ENCODE results near the gene DYNC2H1.

The DYNC2H1 gene

DNA sequence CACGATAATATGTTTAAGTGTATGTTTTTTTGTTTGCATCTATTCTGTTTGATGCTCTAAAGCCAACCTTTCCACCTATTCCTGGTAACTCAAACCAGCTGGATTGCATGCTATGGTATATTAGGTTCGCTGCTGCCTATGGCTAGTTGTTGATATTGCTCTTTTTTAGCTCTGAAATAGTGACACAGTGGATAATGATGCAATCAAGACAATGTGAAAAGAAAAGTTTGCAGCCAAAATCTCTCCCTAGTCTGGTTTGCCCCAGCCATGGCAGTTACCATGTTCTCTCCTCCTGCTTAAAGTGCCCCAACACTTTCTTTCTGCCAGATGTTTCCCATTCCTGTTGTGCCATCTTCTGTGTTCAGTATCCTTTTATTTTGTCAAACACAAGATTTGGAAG lies 269.7 kb downstream of the DYNC2H1 start:
- no peak for DNase-seq

GRCh38 chr11:103380031-103380430 lies 270.8 kb downstream of the DYNC2H1 start:
- no peak for DNase-seq

DNA sequence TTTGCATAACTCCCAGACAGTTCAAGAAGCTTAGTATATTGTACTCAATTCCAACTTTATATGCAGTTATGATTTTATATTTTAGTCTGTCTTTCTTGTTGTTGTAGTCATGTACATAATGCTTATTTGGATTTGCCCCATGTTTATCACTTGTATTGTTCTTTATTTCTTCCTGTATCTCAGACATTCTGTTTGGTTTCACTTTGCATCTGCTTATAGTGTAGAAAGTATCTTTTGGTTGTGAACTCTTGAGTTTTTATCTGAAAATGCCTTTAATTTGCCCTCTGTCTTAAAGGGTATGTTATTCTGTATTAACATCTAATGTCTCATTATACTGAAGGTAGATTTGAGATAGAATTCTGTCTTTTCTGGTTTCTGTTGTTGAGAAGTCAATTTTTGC lies 275.4 kb downstream of the DYNC2H1 start:
- DNase-seq: no peak

DNA sequence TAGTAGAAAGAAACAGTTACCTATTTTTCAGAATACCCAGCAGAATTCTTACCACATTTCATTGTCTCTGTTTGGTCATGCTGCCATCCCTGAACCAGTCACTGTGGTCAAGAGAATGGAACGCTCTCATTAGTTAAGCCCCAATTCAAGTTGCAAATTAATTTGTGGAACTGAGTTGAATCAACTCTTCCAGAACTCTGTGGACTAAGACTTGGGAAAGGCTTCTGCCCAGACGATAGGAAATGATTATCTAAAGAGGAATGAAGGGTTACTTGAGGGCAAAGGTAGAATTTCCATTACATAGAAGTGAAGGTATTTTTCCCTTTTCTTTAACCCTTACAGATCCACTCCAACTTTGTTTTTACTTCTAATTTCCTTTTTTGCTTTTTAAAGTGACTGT lies 286.4 kb downstream of the DYNC2H1 start:
- no peak for DNase-seq

- no peak for DNase-seq
Measured at GRCh38 chr11:103396237-103396636, 287.0 kb downstream of the DYNC2H1 start.

- DNase-seq: no peak
Measured at GRCh38 chr11:103397369-103397768, 288.1 kb downstream of the DYNC2H1 start.

DNA sequence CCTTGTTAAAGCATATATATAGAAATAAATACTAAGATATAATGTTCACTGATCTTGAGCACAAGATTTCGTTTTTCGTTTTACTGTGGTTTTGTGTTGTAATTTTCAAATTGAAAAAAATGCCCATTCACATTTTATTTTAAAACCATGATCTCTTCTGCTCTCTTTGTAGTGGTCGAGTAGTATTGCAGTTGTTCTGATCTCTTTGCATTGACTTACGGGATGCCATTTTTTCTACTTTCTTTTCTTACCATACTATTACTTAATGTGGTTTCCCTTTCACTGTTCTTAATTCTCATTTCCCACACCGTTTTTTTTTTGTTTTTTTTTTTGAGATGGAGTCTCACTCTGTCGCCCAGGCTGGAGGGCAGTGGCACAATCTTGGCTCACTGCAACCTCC lies 289.6 kb downstream of the DYNC2H1 start:
- DNase-seq: no peak

- DNase-seq: no peak
Measured at GRCh38 chr11:103406357-103406756, 297.1 kb downstream of the DYNC2H1 start.

GRCh38 chr11:103407641-103408040 lies 298.4 kb downstream of the DYNC2H1 start:
- no peak for DNase-seq

GRCh38 chr11:103413266-103413888 lies 304.2 kb downstream of the DYNC2H1 start:
- DNase-seq: no peak

DNA sequence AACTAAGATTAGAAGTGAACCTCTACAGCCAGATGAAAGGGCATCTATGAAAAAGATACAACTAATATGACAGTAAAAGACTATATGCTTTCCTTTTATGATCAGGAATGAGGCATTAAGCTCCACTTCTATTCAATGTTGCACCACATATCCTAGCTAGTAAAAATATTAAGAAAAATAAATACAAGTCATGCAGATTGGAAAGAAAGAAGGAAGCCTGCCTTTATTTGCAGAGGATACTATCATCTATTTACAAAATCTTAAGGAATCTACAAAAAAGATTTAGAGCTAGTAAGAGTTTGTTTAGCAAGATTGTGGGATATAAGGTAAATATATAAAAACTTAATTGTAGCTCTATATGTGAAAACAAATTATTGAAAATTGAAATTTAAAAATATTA lies 308.8 kb downstream of the DYNC2H1 start:
- no peak for DNase-seq

DNA sequence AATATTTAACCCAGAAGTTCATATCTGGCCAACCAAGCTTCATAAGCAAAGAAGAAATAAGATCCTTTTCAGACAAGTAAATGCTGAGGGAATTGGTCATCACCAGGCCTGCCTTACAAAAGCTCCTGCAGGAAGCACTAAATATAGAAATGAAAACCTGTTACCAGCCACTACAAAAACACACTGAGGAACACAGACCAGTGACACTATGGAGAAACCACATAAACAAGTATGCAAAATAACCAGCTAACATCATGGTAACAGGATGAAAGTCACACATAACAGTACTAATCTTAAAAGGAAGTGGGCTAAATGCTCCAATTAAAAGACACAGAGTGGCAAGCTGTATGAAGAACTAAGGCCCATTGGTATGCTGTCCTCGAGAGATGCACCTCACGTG lies 311.4 kb downstream of the DYNC2H1 start:
- DNase-seq: no peak

- no peak for DNase-seq
Measured at GRCh38 chr11:103433386-103434072, 324.3 kb downstream of the DYNC2H1 start.

DNA sequence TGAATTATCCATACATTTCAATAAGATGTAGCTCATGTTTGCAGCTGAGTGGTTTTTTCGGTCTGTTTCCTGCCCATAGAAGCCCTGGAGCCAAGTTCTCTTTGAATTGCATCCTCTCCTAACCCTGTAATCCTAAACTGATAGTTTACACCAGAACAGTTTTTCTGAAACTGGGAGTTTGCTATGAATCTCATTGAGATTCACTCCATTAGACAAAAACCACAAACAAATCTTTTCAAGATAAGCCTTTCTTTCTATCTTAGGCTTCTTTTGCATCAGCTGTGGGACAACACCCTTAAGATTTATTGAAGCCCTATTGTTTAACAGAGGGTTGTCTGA lies 324.8 kb downstream of the DYNC2H1 start:
- DNase-seq: no peak

GRCh38 chr11:103436131-103436770 lies 327.0 kb downstream of the DYNC2H1 start:
- DNase-seq: no peak

DNA sequence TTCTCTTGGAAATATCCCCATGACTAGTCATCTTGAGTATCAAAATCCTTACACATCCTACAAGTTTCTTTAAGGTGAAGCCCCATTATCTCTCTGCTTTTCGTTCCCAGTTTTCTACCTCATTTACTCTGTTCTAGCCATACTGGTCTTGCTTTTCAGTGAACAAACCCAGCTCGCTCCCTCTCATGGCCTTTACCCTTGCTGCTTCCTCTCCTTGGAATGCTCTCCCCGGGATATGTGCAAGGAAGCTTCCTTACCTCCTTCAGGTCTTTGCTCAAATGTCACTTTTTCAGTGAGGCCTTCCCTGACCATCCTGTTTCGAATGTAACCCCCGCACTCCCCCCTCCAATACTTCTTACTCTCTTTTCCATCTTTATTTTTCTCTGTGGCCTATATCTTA lies 331.8 kb downstream of the DYNC2H1 start:
- DNase-seq: no peak

- no peak for DNase-seq
Measured at GRCh38 chr11:103448966-103449365, 339.7 kb downstream of the DYNC2H1 start.

- no peak for DNase-seq
Measured at GRCh38 chr11:103450241-103450640, 341.0 kb downstream of the DYNC2H1 start.

- no peak for DNase-seq
Measured at GRCh38 chr11:103453126-103453525, 343.9 kb downstream of the DYNC2H1 start.

DNA sequence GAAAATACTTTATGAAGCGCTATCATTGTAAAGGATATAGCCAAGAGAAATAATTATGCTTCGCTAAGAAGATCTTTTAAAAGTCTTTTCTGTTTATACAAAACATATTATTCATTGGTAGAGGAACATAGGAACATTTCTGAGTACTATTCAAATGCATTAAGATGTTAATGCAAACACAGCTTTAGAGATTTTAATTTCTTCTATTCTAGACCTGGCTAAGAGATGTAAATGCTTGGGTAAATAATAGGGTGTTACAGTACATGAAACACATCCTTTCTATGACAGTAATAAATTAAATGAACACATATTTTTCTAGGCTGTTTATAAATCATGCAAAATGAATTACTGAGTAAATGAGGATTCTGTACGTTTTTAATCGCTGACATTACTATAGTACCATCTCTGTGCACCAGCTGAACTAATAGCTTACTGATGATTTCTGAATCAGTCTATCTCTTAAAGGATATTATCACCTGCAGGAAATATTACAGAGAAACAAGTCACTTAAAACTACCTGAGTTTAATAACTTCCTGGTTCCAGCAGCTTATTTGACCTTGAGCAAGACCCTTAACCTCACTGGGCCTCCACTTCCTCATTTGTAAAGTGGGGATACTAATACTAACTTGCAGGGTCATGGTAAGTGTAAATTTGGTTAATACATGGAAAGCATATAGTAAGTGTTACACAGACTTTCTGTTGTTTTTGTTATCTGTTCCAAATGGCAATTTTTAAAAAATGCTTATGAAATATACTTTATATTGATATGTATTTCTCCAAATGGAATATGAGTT lies 344.9 kb downstream of the DYNC2H1 start:
- DNase-seq: no peak

DNA sequence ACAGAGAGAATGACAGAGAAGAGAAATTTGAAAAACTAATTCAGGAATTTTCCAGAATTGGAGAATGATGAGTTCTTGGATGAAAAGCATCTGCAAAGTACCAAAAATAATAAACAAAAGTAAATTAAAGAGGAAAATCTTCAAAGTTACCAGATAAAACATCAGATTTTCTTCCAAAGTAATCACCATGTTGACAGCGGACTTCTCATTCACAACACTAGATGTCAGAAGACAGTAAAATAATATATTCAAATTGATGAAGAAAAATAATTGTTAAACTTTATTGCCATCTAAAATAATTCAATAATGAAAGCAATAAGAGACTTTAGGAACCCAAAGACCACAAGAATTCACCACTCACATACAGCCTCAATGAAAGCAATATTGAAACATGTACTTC lies 355.2 kb downstream of the DYNC2H1 start:
- DNase-seq: no peak

DNA sequence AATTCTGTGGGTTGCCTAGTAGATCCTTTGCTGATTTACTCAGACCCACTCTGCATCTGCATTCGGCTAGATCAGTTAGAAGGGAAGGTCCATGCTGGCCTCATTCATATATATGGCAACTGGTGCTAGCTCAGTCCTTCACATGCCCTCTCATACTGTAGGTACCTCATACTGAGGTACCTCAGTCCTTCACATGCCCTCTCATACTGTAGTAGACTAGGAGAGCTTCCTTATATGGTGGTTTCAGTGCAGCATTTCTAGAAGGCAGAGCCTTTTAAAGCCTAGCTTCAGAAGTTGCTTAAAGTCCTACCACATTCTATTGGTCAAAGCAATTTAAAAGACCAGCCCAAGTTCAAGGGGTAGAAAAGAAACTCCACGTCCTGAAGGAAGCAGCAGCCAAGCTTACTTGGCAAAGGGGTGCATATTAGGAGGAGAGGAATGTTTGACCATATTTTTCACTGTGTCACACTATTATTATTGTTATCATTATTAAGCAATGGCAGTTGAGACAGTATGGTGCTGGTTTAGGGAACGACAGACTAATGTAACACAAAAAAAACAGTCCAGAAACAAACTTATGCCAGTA lies 356.4 kb downstream of the DYNC2H1 start:
- DNase-seq: no peak

DNA sequence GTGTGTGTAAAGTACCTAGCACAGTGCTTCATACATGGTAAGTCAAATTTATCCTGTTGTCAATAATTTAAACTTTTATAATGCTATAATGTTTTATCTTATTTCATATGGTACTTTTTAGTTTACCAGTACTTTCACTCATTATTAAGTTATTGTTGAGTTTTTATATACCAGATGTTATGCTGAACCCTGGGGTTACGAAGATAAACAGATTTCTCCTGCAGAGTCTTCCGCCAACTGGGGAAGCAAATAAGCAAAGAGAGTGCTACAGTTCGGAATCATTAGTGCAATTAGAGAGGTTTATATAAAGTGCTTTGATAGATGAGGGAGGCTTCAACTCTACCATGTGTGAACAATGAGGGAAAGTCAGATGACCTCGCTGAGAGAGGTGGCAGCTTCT lies 362.3 kb downstream of the DYNC2H1 start:
- no peak for DNase-seq
